ENCODE data around the gene PTPRR. TPM values are rescaled to one million over a fixed set of nuclear protein-coding genes. Genes with fewer than 3 reads are reported as not detected.

Gene PTPRR
- polyA plus RNA-seq, 1 of the 3 experiments (the other 2 are of a cell fraction): 1.4 TPM

GRCh38 chr12:70966996-70967790, 46.7 kb upstream of the PTPRR start (continued):
- no peak for TF ChIP-seq SIN3A (IDR thresholded peaks at IDR 0.05; ENCODE audit: borderline replicate concordance, low read depth, low read length)

- H2AFZ ChIP-seq (ENCODE audit: low read depth): no peak overlapping the region
- DNase-seq: no peak
- no peak overlapping the region for H3K4me3 ChIP-seq (ENCODE audit: low read depth in 2 of 2, low read length in 1 of 2)
- 92% methylated on average over 2 of the region's 2 CpGs for WGBS (ENCODE audit: low lambda C conversion rate)
- no peaks in the 10 kb centered on the region; a peak in 1 of 4 replicates for H3K4me1 ChIP-seq (ENCODE audit: control insufficient read depth in 1 of 2, insufficient read depth in 2 of 2, low read depth in 1 of 2, low read length in 1 of 2)
- no peaks in the 10 kb centered on the region for H3K79me2 ChIP-seq (ENCODE audit: insufficient read depth)
- TF ChIP-seq RCOR1 (IDR thresholded peaks at IDR 0.05; ENCODE audit: low read length): no peak
- no peak for TF ChIP-seq TCF12 (IDR thresholded peaks at IDR 0.05)
- CTCF ChIA-PET: no interaction called here
- no peak overlapping the region for H3K9ac ChIP-seq
- H3F3A ChIP-seq (replicated peaks; ENCODE audit: insufficient read depth): no peaks in the 10 kb centered on the region
- H3K27ac ChIP-seq (ENCODE audit: low read depth in 2 of 2, low read length in 1 of 2): no peak overlapping the region
- no peaks in the 10 kb centered on the region for H3K27me3 ChIP-seq (ENCODE audit: insufficient read depth)
- no peaks in the 10 kb centered on the region for H3K9me2 ChIP-seq
- POLR2A ChIA-PET: no interaction called here
- H3K36me3 ChIP-seq (replicated peaks in 1 of 2; ENCODE audit: control insufficient read depth in 1 of 2, insufficient read depth in 2 of 2, low read length in 1 of 2): no peaks in the 10 kb centered on the region
- H4K20me1 ChIP-seq (ENCODE audit: insufficient read depth): no peaks in the 10 kb centered on the region
- H3K9me3 ChIP-seq: no peaks in the 10 kb centered on the region
- H3K4me2 ChIP-seq: no peak overlapping the region
Observed at GRCh38 chr12:70966046-70966445, 45.5 kb upstream of the PTPRR start.

- TF ChIP-seq EZH2phosphoT487 (IDR thresholded peaks at IDR 0.05; ENCODE audit: borderline replicate concordance, low read depth): no peak
- TF ChIP-seq NRF1 (IDR thresholded peaks at IDR 0.05; ENCODE audit: low read depth, low read length): no peak
- TF ChIP-seq RCOR1 (IDR thresholded peaks at IDR 0.05; ENCODE audit: low read length): no peak
- TF ChIP-seq TEAD4 (IDR thresholded peaks at IDR 0.05; ENCODE audit: borderline replicate concordance, insufficient read depth): no peak
- TF ChIP-seq CTCF (IDR thresholded peaks at IDR 0.05): no peak
- TF ChIP-seq ELF1 (IDR thresholded peaks at IDR 0.05): no peak
- TF ChIP-seq NFIC (IDR thresholded peaks at IDR 0.05; ENCODE audit: borderline replicate concordance): no peak
- TF ChIP-seq SMC3 (IDR thresholded peaks at IDR 0.05; ENCODE audit: low read depth, low read length): no peak
- TF ChIP-seq SIN3A (IDR thresholded peaks at IDR 0.05; ENCODE audit: borderline replicate concordance, low read depth, low read length): no peak
- TF ChIP-seq GATA2 (CRISPR knock-in tag; IDR thresholded peaks at IDR 0.05): no peak
- no peak for TF ChIP-seq CHD2 (IDR thresholded peaks at IDR 0.05; ENCODE audit: low read length, partially characterized antibody)
- TF ChIP-seq TAF1 (IDR thresholded peaks at IDR 0.05; ENCODE audit: borderline replicate concordance, low read depth, low read length): no peak
- no peak for TF ChIP-seq TCF12 (IDR thresholded peaks at IDR 0.05)
- no peaks in the 10 kb centered on the region for H3K79me2 ChIP-seq (ENCODE audit: insufficient read depth)
- H2AFZ ChIP-seq (ENCODE audit: low read depth): no peak overlapping the region
- no peak for DNase-seq
- 42% methylated on average over 4 of the region's 4 CpGs for WGBS (ENCODE audit: low lambda C conversion rate)
- ChIA-PET CTCF (no interaction called here), POLR2A (no interaction called here)
- no peak overlapping the region for H3K4me3 ChIP-seq (ENCODE audit: low read depth in 2 of 2, low read length in 1 of 2)
- H3K9me3 ChIP-seq: no peaks in the 10 kb centered on the region
- no peak overlapping the region for H3K27ac ChIP-seq (ENCODE audit: low read depth in 2 of 2, low read length in 1 of 2)
- no peak overlapping the region for H3K4me2 ChIP-seq
- no peaks in the 10 kb centered on the region; a peak in 1 of 4 replicates for H3K4me1 ChIP-seq (ENCODE audit: control insufficient read depth in 1 of 2, insufficient read depth in 2 of 2, low read depth in 1 of 2, low read length in 1 of 2)
- no peaks in the 10 kb centered on the region for H3K9me2 ChIP-seq
- no peaks in the 10 kb centered on the region for H3K27me3 ChIP-seq (ENCODE audit: insufficient read depth)
- no peaks in the 10 kb centered on the region for H4K20me1 ChIP-seq (ENCODE audit: insufficient read depth)
- H3F3A ChIP-seq (replicated peaks; ENCODE audit: insufficient read depth): no peaks in the 10 kb centered on the region
- no peak overlapping the region for H3K9ac ChIP-seq
- no peaks in the 10 kb centered on the region for H3K36me3 ChIP-seq (replicated peaks in 1 of 2; ENCODE audit: control insufficient read depth in 1 of 2, insufficient read depth in 2 of 2, low read length in 1 of 2)
Observed at GRCh38 chr12:70964867-70965510, 44.5 kb upstream of the PTPRR start.
